Measurements from ENCODE around the gene ABLIM1.

The ABLIM1 gene

DNA sequence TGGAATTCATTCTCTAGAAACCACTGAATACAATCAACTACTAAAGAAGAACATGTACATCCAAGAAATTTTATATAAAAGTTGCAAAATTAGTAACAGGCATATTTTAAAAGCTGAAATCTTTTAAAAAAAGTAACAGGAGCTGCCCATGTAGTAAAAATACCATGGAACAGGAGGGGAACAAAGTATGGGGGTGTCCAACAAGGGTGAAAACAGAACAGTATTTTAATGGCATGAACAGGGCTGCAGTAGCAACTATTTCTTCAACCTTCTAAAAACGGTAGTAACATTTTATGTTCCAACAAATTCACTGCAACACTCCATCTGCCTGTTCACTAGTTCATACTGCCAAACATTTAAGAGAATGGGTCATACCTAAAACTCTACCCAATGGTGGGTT is 77.0 kb downstream of the ABLIM1 start:
- no peak for DNase-seq (ENCODE audit: low read depth)

DNA sequence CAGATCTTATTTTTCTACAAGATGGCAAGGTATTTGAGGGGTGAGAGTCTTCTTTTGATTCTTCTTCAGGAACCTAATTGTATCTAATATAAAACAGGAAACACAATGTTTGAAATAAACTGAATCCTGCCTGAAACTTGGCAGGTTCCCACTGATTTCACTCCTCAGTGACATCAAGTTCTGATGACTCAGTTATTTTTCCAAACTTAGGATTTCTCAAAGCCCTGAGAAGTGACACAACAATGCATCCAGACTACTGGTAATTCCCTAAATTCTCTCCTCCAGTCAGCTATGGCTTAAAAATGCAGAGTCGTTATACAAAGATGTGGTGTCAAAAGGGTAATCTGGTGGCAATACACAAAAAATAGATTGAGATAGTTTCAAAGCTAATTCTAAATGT is 80.9 kb downstream of the ABLIM1 start:
- DNase-seq (ENCODE audit: low read depth): no peak

DNA sequence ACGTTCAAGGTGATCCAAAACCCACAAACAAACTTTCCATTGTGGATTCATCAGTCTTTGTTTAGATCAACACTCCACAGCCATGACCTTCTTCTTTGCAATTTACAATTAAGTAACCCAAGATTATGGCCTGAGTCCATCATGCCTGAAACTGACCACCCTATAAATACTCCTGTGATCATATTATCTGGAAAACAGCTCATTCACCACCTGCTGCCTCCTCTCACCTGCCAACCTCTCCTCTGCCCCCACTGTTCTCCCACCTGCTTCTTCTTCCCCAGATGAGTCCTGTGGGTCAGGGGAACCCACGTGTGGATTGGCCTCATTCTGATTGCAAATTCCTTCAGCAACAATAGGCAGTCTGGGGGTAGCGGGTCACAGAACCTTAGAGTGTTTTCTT is 81.4 kb downstream of the ABLIM1 start:
- DNase-seq (ENCODE audit: low read depth): no peak

DNA sequence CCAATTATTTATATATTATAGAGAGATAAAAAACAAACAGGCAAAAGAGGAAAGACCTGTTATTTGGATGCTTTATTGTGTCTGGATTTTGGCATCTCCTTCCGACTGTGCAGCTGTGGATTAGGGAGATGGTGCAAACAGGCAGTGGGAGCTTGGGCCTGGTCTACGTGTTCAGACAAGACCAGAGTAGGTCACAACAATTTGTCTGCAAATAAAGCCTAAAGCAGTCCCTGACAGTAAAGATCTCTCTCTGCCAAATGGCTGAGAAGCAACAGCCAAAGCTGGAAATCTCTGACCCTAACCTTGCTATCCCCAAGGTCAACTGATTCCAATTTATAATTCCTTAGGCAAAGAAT is 82.0 kb downstream of the ABLIM1 start:
- DNase-seq (ENCODE audit: low read depth): no peak

DNA sequence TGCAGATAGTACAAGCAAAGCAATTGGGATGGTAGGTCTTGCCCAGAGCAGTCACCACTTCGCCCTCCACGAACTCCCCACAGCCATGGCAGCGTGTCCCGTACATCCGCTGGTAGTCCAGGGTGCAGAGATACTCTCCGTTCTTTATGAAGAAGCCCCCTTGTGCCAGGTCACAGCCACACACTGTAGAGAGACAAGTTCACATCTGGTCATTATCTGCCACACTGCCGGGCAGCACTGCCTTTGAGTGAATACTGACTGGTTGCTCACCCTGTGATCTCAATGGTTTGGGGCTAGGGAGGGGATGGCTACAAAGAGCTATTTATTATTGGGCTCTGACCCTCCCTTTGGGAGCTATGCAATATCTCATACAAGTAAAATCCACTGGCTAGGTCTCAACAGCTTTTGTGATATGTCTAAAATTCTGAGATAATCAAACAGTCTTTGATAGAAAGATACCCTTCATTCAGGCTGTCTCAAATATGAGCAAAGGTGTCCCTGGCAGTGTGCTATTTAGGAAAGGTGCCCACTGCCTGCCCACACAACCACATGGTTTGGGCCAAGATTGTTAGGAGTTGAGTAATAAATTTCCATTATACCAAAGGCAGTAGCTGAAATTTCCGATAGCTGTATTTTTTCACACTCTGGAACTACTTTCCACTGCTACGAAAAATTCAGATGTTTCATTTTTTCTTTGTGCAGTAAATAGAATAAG is 82.5 kb downstream of the ABLIM1 start:
- DNase-seq (ENCODE audit: low read depth): no peak

DNA sequence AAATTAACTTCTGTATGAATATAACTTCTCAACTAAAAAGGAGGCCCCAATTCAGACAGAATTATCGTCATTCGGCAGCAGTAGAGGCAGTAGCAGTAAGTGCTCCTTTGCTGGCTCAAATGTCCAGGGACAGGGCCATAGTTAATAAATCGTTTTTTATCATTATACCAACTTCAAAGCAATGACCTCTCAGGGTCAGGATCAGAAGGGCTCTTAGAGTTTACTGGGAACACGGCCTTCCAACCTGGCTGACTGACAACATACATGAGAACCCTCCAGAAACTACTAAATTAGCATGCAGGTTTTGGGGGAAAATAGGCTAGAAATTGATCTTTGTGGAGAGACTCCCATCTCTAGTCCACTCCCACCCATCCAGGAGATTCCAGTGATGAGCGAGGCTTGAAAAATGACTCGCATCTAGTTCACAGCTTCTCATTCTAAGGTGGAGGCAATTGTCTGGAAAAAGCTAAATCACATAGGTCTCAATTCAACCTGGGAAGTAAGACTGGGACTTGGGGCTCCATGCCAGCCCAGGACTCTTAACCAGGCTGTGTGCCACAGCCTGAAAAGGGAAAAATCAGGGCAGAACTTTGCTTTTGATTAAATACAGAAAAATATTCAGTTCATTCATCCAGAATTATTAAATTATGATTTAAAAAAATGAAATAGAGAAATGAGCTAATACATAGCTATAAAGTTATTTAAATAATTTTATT is 84.6 kb downstream of the ABLIM1 start:
- no peak for DNase-seq (ENCODE audit: low read depth)

DNA sequence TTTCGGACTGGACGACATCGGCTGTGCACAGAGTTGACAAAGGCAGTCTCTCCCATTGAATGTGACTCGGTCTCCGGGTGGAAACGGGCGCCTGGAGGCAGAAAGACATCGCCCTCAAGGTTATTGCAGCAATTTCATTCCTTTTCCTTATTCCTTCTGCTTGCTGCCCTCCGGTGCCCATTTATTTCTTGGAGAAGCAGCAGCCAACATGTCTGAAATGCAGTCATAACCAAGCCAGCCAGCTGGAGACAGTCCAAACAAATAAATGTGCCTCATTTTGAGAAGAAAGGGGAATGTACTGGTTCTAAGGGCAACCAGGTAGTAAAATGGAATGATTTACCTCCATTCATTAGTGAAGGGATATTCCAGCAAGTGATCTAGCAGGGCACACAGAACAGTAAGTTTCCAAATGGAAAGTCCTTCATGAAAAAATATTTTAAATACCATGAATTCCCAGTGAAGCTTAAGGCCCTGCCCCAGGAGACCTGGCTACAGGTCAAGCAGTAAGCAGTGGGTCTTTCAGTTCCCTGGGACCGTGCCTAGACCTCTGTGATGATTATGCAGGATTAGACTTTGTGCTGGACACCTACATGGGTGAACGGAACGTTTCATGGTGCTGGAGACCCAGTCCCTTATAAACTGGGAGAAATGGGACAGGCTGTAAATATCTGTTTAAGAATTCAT is 86.6 kb downstream of the ABLIM1 start:
- no peak for DNase-seq (ENCODE audit: low read depth)

DNA sequence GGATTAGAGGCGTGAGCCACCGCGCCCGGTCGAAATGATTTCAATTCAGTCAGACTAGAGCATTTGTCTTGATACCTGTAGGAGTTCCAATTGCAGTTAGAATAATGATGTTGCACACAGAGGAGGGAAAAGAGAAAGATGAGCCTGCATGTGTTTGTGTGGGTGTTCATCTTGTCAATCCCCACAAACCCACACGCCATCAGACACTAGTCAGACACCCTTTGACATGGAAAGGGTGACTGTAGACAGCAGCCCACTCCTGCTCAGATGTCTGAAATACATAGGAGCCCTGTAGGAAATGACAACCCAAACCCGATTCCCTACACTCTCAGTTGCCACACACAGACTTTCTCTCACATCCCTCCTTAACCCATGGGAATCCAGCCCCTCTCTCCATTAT is 92.0 kb downstream of the ABLIM1 start:
- DNase-seq (ENCODE audit: low read depth): no peak

DNA sequence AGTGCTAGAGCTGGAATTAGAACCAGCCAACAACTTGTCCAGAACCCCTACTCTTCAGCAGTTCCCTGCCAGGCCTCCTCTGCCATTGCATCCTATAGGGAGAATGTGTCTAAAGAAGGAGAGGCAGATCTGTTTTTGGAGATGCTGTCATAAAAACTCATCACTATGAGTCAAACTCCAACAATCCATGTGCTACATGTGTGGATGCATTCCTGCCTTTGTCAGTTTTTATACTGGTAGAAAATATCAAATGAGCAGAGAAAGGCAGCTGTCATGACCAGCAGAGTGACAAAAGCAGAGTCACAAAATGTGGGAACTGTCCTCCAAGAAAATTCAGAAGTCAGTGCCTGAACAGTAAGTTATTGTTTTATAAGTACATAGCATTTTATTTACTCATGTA is 93.0 kb downstream of the ABLIM1 start:
- no peak for DNase-seq (ENCODE audit: low read depth)

DNA sequence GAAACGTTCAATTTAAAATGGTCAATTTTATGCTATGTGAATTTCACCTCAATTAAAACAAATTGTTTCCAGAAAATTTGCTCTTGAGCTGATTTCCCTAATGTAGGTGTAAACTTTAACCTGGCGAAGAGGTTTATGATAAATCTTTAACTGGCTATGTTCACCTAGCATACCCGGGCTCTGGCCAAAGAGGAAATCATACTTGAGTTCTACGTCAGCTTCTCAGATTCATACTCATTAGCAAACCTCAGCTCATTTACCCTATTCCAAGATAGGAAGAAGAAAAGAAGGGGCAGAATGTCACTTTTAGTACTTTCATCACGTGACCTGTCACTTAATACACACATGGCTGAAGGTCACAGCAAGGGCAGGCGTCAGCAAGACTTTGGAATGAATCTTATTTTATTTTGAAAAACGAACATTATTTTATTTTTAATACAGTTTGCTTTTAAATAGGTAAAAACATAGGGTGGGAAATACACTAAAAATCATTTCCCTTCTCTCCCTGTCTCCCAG is 97.0 kb downstream of the ABLIM1 start:
- no peak for DNase-seq (ENCODE audit: low read depth)

DNA sequence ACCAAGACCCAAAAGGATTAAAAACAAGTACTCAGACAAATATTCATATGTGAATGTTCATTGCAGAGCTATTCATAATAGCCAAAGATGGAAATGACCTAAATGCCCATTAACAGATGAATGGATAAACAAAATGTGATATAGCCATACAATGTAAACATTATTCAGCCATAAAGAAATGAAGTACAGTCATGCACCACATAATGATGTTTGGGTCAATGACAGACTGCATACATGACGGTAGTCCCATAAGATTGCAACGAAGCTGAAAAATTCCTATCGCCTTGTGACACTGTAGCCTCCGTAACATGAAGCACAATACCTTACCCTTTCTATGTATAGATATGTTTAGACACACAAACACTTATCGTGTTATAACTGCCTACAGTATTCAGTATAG is 97.9 kb downstream of the ABLIM1 start:
- DNase-seq (ENCODE audit: low read depth): no peak

DNA sequence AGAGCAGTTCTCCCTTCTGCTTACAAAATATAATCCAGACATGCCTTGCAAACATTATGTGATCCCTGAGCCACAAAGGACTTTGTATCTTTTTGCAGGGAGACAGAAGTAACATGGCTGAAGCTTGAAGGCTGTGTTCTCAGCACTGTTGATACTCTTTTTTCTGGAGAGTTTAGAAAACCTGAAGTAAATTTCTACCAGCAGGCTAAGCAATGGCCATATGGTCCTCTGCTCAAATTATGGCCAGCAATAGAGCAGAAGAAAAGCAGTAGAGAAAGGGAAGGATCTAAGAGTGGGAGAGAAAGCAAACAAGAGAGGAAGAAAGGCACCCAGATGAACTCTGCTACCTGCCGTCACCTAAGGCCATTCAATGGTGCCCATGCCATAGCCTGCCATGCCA is 98.4 kb downstream of the ABLIM1 start:
- no peak for DNase-seq (ENCODE audit: low read depth)

DNA sequence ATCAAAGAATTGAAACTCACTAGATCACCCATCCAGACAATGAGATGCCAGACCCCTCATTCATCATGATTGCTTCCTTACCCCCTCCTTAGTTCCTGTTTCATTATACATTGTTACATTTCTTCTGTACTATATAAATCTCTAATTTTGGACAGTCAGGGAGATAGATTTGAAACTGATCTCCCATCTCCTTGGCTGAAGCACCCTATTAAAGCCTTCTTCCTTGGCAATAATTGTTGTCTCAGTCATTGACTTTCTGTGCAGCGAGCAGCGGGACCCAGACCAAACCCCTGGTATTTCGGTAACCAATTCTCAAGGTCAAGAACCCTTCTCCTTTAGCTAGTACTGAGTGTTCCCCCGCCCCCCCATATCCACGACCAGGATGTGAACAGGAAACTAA is 100.2 kb downstream of the ABLIM1 start:
- no peak for DNase-seq (ENCODE audit: low read depth)

DNA sequence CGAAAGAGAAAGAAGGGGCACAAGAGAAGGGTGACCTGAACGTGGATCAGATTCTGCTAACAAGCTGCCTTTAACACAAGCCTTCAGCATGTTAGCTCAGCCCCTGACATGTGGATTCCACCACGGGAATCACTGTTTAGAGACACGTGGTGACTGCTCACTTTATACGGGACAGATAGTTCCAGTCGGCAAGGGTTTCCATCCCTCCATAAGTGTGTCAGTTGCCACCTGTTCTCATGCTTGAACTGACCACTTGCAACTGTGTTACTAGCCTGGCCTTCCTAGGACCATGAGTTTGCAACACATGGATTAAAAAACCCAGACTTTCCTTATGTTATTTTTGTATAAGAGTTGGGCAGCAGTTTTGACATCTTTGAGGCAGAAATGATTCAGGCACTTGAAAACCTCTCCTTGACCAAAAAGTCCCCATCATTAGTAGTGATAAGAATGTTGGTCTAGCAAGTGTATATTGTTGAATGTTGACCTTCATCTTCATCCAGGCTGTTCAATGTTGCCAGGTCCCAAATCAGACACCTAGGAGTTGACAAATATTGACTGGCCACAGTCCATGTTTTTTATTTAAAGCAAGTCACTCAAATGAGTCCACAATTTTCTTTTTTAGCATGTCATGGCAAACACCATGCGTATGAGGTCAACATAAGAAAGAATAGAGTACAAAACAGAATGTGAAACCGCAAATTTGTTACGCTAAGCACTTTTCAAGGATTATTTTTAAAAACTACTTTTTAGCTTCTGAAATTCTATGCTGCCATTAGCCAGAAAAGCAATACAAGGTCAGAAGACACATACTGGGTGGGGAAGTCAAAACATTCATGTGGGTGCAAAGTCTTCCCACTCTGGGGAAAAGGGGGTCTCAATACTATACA is 101.6 kb downstream of the ABLIM1 start:
- DNase-seq (ENCODE audit: low read depth): no peak

DNA sequence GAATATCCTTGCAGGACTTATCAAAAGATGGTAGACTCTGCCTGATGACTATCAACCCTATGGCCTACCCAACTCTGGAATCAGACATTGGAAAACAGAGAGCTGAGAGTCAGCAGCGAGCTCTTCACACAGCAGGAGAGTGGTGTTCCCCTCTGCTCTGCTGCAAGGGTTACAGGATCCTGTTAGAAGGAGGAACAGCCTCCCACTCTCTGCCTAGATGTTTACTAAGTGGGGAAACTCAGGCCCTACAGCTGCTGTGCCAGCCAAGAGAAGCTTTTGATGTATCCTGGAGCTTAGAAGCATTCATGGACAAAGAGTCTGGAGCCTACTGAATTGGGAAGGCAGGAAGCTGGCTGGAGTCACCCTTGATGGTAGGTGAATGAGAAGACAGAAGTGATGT is 104.6 kb downstream of the ABLIM1 start:
- DNase-seq (ENCODE audit: low read depth): no peak

DNA sequence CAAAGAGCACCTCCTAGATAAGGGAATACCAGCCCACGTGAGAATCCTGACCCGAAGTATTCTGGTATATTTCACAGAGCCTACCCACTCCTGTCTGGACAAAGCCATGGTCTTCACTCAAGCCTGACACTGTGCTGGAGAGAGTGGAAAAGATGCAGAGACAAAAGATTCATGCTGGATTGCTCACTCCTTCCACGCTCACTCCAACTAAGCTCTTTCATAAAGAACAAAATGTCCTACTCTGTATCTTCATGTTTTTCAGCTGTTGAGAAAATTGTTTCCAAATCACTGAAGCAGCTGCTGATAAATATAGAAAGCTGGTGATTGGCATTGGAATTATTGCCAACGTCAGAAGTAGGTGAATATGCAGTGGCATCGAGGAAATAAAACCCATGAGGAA is 106.0 kb downstream of the ABLIM1 start:
- DNase-seq (ENCODE audit: low read depth): no peak

DNA sequence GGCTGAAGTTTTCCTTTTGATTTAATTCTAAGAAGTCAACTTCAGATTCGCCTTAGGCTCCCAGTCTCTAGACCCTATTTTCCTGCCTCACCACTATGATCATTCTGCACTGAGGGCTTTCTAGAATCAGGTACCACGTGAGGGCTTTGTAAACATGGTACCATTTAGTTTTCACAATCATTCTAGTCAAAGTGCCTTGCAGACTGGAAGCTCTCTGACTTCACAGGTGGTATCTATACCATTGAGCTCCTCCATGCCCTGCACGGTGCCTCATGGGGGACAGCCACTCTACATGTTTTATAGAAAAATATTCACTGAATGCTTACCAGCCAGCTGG is 106.5 kb downstream of the ABLIM1 start:
- DNase-seq (ENCODE audit: low read depth): no peak

DNA sequence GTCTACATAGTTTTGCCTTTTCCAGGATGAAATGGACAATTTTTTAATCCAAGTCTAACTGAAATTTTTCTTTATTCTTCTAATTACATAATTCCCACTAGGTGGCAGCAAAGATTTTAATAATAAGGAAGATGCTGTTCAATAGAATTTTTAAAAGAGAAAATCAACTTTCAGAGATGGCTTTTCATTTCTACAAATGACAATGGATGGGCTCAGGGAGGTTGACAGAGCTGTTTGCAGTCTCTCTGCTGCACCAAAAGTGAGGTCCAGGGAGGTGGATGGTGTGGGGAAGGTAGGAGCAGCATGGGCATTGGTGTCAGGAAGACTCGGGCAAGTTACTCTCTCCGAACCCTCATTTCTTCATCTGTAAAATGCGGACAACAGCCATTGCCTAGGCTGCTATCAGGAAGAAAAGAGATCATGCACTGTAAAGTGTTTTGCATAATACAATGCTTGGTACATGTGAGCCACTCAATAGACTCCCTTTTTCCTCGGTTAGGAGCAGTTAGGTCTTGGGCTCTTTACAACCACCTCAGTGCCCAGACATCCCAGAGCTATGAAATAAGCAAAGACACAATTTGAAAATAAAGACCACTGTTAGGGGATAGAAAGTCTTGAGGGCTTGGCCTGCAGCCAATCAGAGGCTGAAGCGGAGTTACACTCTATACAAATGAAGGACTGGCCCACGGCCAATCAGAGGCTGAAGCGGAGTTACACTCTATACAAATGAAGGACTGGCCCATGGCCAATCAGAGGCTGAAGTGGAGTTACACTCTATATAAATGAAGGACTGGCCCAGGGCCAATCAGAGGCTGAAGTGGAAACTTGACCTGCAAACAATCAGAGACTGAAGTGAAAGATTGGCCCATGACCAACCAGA is 107.1 kb downstream of the ABLIM1 start:
- DNase-seq (ENCODE audit: low read depth): no peak

DNA sequence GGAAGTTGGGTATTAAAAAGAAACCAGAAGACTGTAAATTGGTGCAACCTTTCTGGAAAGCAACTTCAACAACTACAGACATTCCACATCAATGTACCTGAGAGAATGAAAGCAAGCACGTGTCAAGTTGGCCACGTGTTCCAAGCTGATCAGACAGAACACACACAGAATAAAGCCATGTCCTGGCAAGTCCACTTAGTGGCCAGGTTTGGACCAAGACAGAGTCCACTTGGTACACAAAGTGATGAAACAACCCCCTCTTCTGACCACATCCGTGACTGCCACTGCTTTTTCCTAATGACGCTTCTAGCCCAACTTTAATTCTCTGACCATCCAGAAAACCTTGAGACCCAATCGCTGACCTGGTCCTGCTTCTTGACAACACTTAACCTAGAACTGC is 109.4 kb downstream of the ABLIM1 start:
- no peak for DNase-seq (ENCODE audit: low read depth)

DNA sequence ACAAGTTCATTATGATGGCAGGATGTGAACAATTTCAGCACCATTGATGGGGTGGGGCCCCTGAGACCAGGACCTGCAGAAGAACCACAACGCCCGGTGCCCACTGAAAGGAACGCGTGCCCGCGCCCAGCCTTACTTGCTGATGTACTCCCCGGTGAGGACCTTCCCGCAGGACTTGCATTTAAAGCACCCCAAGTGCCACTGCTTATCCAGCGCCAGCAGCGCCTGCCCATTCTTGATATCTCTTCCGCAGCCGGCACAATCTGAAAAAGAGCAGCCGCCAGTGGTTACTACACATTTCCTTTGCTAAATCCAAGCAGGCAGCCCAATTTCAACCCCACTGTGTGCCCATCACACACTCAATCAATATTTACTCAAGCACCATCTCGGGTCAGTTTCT is 110.6 kb downstream of the ABLIM1 start:
- DNase-seq (ENCODE audit: low read depth): no peak

DNA sequence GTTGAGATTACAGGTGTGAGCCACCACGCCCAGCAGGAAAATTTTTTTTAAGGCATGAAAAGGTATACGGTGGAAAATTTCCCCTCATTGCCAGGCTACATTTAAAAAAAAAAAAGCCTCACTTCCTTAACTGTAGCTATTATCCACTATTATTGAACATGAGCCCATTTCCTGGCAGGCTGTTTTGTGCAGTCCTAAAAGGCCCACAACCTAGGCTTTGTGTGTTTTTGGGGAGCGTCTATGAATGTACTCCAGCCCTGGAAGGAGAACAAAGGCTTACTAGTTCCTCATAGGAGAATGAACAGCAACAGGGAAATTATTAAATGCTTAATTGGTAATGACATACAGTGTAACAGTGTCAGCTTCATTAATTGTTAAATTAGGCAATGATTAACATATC is 111.0 kb downstream of the ABLIM1 start:
- no peak for DNase-seq (ENCODE audit: low read depth)

Measured in stimulated activated CD4-positive, alpha-beta T cell treated with anti-CD3 and anti-CD28 coated beads, Interleukin-2, amount 100 ng/mL, for 4 hours (primary cell).